ENCODE data around the gene CASTOR1. TPM values are rescaled to one million over a fixed set of nuclear protein-coding genes. Genes with fewer than 3 reads are reported as not detected.

Gene CASTOR1
- total and polyA plus RNA-seq, 4 donors = 12.6 to 26.5 (median 15.3) TPM

DNA sequence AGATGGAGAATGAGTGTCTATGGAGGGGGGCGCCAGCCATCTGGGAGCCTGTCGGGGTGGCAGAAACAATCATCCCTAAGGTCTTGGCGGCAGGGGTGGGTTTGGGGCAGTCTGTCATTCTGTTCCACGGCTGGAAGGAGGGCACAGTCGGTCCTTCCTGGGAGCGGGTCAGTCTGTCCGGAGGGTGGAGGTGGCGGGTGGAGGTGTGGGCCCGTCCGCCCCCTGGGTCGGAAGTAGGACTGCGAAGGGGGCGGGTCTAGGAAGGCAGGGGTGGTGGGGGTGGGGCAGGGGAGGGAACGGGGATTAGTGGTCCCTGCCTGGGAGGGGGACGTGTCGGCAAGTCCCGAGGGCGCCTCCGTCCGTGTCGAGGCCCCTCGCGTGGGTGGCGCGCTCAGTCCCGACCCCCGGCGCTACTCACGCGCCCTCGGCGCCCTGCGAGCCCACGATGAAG, 37.0 kb upstream of the CASTOR1 start:
- H3K36me3 ChIP-seq (ENCODE audit: control insufficient read depth in 4 of 4, insufficient read depth in 4 of 4, low read length in 4 of 4) = peaks cover 0 to 7% (median 2%) of the 10 kb centered on the region in 4 donors
- no peak for ATAC-seq (ENCODE audit: insufficient read depth, low FRiP score)
- H3K4me1 ChIP-seq (ENCODE audit: control insufficient read depth in 5 of 5, insufficient read depth in 5 of 5, low read length in 5 of 5) = peaks cover 14 to 29% (median 19%) of the 10 kb centered on the region in 5 donors
- no peak for DNase-seq
- peak overlapping the region; percentile 79 for H3K27ac ChIP-seq (ENCODE audit: low read depth in 1 of 2, low read length in 1 of 2)
- H3K4me3 ChIP-seq = peak overlapping the region; percentile 75
- no peak for TF ChIP-seq CTCF (IDR thresholded peaks at IDR 0.05; ENCODE audit: control extremely low read depth, extremely low read depth)
- H3K9ac ChIP-seq (ENCODE audit: insufficient read depth in 1 of 2, low read length in 2 of 2) = peak overlapping the region in 1 of 2 donors; percentile 52
- no peaks in the 10 kb centered on the region for H3K9me3 ChIP-seq (ENCODE audit: control insufficient read depth in 4 of 4, insufficient read depth in 3 of 4, low read length in 3 of 4)
- 0 to 1% methylated on average over 19 to 34 of the region's 34 CpGs for WGBS, 2 donors
- H3K27me3 ChIP-seq (ENCODE audit: control insufficient read depth in 3 of 3, insufficient read depth in 3 of 3, low read length in 2 of 3) = no peaks in the 10 kb centered on the region

- peaks cover 14 to 29% (median 19%) of the 10 kb centered on the region in 5 donors for H3K4me1 ChIP-seq (ENCODE audit: control insufficient read depth in 5 of 5, insufficient read depth in 5 of 5, low read length in 5 of 5)
- no peak for DNase-seq
- H3K9me3 ChIP-seq (ENCODE audit: control insufficient read depth in 4 of 4, insufficient read depth in 3 of 4, low read length in 3 of 4) = no peaks in the 10 kb centered on the region
- H3K4me3 ChIP-seq = peak overlapping the region; percentile 75
- peaks cover 0 to 5% (median 1%) of the 10 kb centered on the region in 4 donors for H3K36me3 ChIP-seq (ENCODE audit: control insufficient read depth in 4 of 4, insufficient read depth in 4 of 4, low read length in 4 of 4)
- peak overlapping the region; percentile 38 to 52 for H3K9ac ChIP-seq (ENCODE audit: insufficient read depth in 1 of 2, low read length in 2 of 2)
- ATAC-seq (ENCODE audit: insufficient read depth, low FRiP score) = no peak
- 37 to 44% methylated on average over 14 of the region's 14 CpGs for WGBS, 2 donors
- H3K27me3 ChIP-seq (ENCODE audit: control insufficient read depth in 3 of 3, insufficient read depth in 3 of 3, low read length in 2 of 3) = no peaks in the 10 kb centered on the region
- TF ChIP-seq CTCF (IDR thresholded peaks at IDR 0.05; ENCODE audit: control extremely low read depth, extremely low read depth) = no peak
- peak overlapping the region in 1 of 2 donors; percentile 16 for H3K27ac ChIP-seq (ENCODE audit: low read depth in 1 of 2, low read length in 1 of 2)
Measured at GRCh38 chr22:30325724-30326254, 36.5 kb upstream of the CASTOR1 start.

DNA sequence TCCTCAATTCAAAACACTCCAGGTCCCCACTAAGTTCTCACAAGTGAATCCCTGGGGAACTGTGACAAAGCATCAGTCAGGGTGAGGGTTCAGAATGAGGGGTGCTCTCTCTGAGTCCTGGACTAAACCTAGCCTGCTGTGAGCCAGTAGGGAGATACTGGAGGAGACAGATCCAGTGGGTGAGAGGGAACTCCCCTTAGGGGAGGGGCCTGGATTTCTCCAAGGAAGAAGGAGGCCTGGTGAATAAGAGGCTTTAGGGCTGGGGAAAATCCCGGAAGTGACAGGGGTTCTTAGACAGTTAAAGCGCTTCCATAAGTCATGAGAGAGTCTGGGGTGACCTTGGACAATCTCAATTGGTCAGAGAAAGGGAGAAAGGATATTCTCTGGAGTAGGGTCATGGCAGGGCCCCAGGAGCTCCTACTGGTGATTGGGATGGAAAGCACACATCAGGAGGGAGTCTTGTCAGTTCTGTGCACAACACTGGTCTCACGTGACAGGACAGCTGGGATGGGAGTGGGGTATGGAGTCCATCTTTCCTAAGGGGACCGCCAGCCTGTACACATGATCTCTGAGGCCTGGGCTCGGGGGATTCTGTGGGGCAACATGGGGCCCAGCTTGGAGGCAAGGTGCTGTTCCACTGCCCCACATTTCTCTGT, 35.9 kb upstream of the CASTOR1 start:
- peak overlapping the region in 1 of 2 donors; percentile 57 for H3K9ac ChIP-seq (ENCODE audit: insufficient read depth in 1 of 2, low read length in 2 of 2)

More for the DNA sequence above, 35.9 kb upstream of the CASTOR1 start:
- Histone ChIP-seq H3K4me3 (peak overlapping the region; percentile 75), H3K9me3 (ENCODE audit: control insufficient read depth in 4 of 4, insufficient read depth in 3 of 4, low read length in 3 of 4) (no peaks in the 10 kb centered on the region), H3K27me3 (ENCODE audit: control insufficient read depth in 3 of 3, insufficient read depth in 3 of 3, low read length in 2 of 3) (no peaks in the 10 kb centered on the region), H3K27ac (ENCODE audit: low read depth in 1 of 2, low read length in 1 of 2) (peak overlapping the region in 1 of 2 donors; percentile 16), H3K4me1 (ENCODE audit: control insufficient read depth in 5 of 5, insufficient read depth in 5 of 5, low read length in 5 of 5) (peaks cover 14 to 29% (median 19%) of the 10 kb centered on the region in 5 donors), H3K36me3 (ENCODE audit: control insufficient read depth in 4 of 4, insufficient read depth in 4 of 4, low read length in 4 of 4) (no peaks in the 10 kb centered on the region)
- ATAC-seq (ENCODE audit: insufficient read depth, low FRiP score) (no peak), DNase-seq (peak in 2 of 3 donors; percentile 34 to 52)
- no peak for TF ChIP-seq CTCF (IDR thresholded peaks at IDR 0.05; ENCODE audit: control extremely low read depth, extremely low read depth)
- 47 to 72% methylated on average over 5 of the region's 5 CpGs for WGBS, 2 donors
